ENCODE measurements around the gene TEDDM1. TPM values are rescaled to one million over a fixed set of nuclear protein-coding genes. Genes with fewer than 3 reads are reported as not detected.

TEDDM1 gene
- polyA plus RNA-seq, 1 donor from 2014 or later = not detected

GRCh38 chr1:182350839-182351238, 49.6 kb downstream of the TEDDM1 start:
- Histone ChIP-seq H2AFZ (ENCODE audit: low read depth, low read length) (no peak overlapping the region), H3K27me3 (ENCODE audit: insufficient read depth, low read depth, low read length) (no peaks in the 10 kb centered on the region), H3K9ac (ENCODE audit: low read length) (no peak overlapping the region), H4K20me1 (ENCODE audit: insufficient read depth) (no peaks in the 10 kb centered on the region), H3F3A (ENCODE audit: insufficient read depth, low read length, poor library complexity, severe bottlenecking) (no peaks in the 10 kb centered on the region), H3K9me3 (ENCODE audit: low read length) (no peaks in the 10 kb centered on the region), H3K27ac (ENCODE audit: low read length) (no peak overlapping the region), H3K9me2 (ENCODE audit: insufficient read depth, low read length) (no peaks in the 10 kb centered on the region), H3K79me2 (replicated peaks; ENCODE audit: insufficient read depth, low read length) (no peaks in the 10 kb centered on the region), H3K4me3 (ENCODE audit: low read length) (no peak overlapping the region), H3K4me2 (ENCODE audit: low read length) (no peak overlapping the region), H3K36me3 (ENCODE audit: insufficient read depth, low read length) (no peaks in the 10 kb centered on the region)
- no peak for TF ChIP-seq EZH2 (IDR thresholded peaks at IDR 0.05; ENCODE audit: borderline replicate concordance, insufficient read depth, low read length, poor library complexity, severe bottlenecking)
- no peak for TF ChIP-seq TAF1 (IDR thresholded peaks at IDR 0.05; ENCODE audit: low read depth)
- no peak for TF ChIP-seq SMC3 (conservative IDR thresholded peaks at IDR 0.05; ENCODE audit: poor library complexity)
- TF ChIP-seq POLR2AphosphoS5 (IDR thresholded peaks at IDR 0.05) = no peak
- no peak for TF ChIP-seq CTCF (IDR thresholded peaks at IDR 0.05; ENCODE audit: poor library complexity, severe bottlenecking)
- TF ChIP-seq RAD21 (conservative IDR thresholded peaks at IDR 0.05) = no peak
- TF ChIP-seq REST (IDR thresholded peaks at IDR 0.05; ENCODE audit: borderline replicate concordance) = no peak
- no peak for TF ChIP-seq EP300 (conservative IDR thresholded peaks at IDR 0.05; ENCODE audit: poor library complexity, severe bottlenecking)

- no peaks in the 10 kb centered on the region for H3K36me3 ChIP-seq (ENCODE audit: insufficient read depth, low read length)
- no peak for TF ChIP-seq CTCF (IDR thresholded peaks at IDR 0.05; ENCODE audit: poor library complexity, severe bottlenecking)
- no peak for TF ChIP-seq RAD21 (conservative IDR thresholded peaks at IDR 0.05)
- TF ChIP-seq REST (IDR thresholded peaks at IDR 0.05; ENCODE audit: borderline replicate concordance) = no peak
- TF ChIP-seq MXI1 (conservative IDR thresholded peaks at IDR 0.05; ENCODE audit: poor library complexity, severe bottlenecking) = no peak
- no peak for TF ChIP-seq TAF1 (IDR thresholded peaks at IDR 0.05; ENCODE audit: low read depth)
- TF ChIP-seq EP300 (conservative IDR thresholded peaks at IDR 0.05; ENCODE audit: poor library complexity, severe bottlenecking) = no peak
- no peak for TF ChIP-seq EZH2 (IDR thresholded peaks at IDR 0.05; ENCODE audit: borderline replicate concordance, insufficient read depth, low read length, poor library complexity, severe bottlenecking)
- TF ChIP-seq SMC3 (conservative IDR thresholded peaks at IDR 0.05; ENCODE audit: poor library complexity) = no peak
- TF ChIP-seq POLR2AphosphoS5 (IDR thresholded peaks at IDR 0.05) = no peak
- H3K27ac ChIP-seq (ENCODE audit: low read length) = no peak overlapping the region
- no peaks in the 10 kb centered on the region for H3K9me3 ChIP-seq (ENCODE audit: low read length)
- H2AFZ ChIP-seq (ENCODE audit: low read depth, low read length) = no peak overlapping the region
- H3K9me2 ChIP-seq (ENCODE audit: insufficient read depth, low read length) = no peaks in the 10 kb centered on the region
- no peaks in the 10 kb centered on the region for H3K27me3 ChIP-seq (ENCODE audit: insufficient read depth, low read depth, low read length)
- no peak overlapping the region for H3K4me2 ChIP-seq (ENCODE audit: low read length)
- no peak overlapping the region for H3K9ac ChIP-seq (ENCODE audit: low read length)
- no peak overlapping the region for H3K4me3 ChIP-seq (ENCODE audit: low read length)
- H4K20me1 ChIP-seq (ENCODE audit: insufficient read depth) = no peaks in the 10 kb centered on the region
- H3K79me2 ChIP-seq (replicated peaks; ENCODE audit: insufficient read depth, low read length) = no peaks in the 10 kb centered on the region
- no peaks in the 10 kb centered on the region for H3F3A ChIP-seq (ENCODE audit: insufficient read depth, low read length, poor library complexity, severe bottlenecking)
Observed at GRCh38 chr1:182348961-182349747, 51.3 kb downstream of the TEDDM1 start.
